Measurements from ENCODE around the gene ANTKMT.
A peak's percentile ranks its signal among the peaks of the same experiment; 100 is the strongest.

DNA sequence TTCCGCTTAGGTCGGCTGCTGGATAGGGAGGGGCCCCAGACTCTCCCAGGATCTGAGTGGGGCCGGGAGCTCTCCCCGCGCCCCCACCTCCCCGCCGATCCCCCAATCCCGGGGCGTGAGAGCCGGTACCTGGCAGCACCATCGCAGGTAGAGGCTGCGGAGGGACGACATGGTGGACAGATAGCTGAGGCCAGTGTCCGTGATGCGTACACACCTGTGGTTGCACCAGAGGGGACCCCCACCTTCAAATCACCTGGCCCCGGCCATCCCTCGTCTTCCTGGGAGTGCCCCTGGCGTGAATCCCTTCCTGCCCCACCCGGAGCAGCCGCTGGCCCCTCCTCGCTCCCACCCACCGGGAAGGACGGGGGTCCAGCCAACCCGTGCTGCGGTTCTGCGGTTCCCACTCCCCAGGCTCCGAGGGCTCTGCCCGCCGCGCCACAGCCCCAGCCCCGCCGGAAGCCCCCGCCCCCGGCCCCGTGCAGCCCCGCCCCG is 26.0 kb upstream of the ANTKMT start:
- TF ChIP-seq, protein P1, sequence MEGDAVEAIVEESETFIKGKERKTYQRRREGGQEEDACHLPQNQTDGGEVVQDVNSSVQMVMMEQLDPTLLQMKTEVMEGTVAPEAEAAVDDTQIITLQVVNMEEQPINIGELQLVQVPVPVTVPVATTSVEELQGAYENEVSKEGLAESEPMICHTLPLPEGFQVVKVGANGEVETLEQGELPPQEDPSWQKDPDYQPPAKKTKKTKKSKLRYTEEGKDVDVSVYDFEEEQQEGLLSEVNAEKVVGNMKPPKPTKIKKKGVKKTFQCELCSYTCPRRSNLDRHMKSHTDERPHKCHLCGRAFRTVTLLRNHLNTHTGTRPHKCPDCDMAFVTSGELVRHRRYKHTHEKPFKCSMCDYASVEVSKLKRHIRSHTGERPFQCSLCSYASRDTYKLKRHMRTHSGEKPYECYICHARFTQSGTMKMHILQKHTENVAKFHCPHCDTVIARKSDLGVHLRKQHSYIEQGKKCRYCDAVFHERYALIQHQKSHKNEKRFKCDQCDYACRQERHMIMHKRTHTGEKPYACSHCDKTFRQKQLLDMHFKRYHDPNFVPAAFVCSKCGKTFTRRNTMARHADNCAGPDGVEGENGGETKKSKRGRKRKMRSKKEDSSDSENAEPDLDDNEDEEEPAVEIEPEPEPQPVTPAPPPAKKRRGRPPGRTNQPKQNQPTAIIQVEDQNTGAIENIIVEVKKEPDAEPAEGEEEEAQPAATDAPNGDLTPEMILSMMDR (IDR thresholded peaks at IDR 0.05), result no peak
- TF ChIP-seq EZH2phosphoT487 (IDR thresholded peaks at IDR 0.05), result peak; percentile 64
- TF ChIP-seq EZH2 (IDR thresholded peaks at IDR 0.05), result peak; percentile 78
